ENCODE data around the gene TLE4. TPM values are rescaled to one million over a fixed set of nuclear protein-coding genes. Genes with fewer than 3 reads are reported as not detected.

TLE4 gene
- total and polyA plus RNA-seq, 8 donors, result 6.2 to 85.2 (median 22.0) TPM

- no peak for DNase-seq
- 70 to 94% (median 87%) methylated on average over 1 of the region's 1 CpG for WGBS, 5 donors
- no peaks in the 10 kb centered on the region for H3K36me3 ChIP-seq
- H3K9me3 ChIP-seq, result no peaks in the 10 kb centered on the region
- no peaks in the 10 kb centered on the region for H3K27me3 ChIP-seq
- H3K4me1 ChIP-seq, result peaks cover 0 to 20% (median 11%) of the 10 kb centered on the region in 4 donors
- no peak overlapping the region for H3K27ac ChIP-seq
- TF ChIP-seq CTCF (IDR thresholded peaks at IDR 0.05) (no peak), POLR2A (IDR thresholded peaks at IDR 0.05) (no peak), EP300 (IDR thresholded peaks at IDR 0.05) (no peak)
- no peak overlapping the region for H3K4me3 ChIP-seq
- intact Hi-C loops (cut with DNase I; ENCODE audit: low total_unique reads), result no loop called here
Measured at GRCh38 chr9:79694676-79695400, 123.1 kb downstream of the TLE4 start.

- no peak overlapping the region for H3K27ac ChIP-seq
- intact Hi-C loops (cut with DNase I; ENCODE audit: low total_unique reads), result no loop called here
Measured at GRCh38 chr9:79695531-79696175, 123.9 kb downstream of the TLE4 start.

GRCh38 chr9:79698967-79699366 lies 127.2 kb downstream of the TLE4 start:
- intact Hi-C loops (cut with DNase I; ENCODE audit: low total_unique reads), result no loop called here
- DNase-seq, result no peak
- no peaks in the 10 kb centered on the region for H3K36me3 ChIP-seq
- no peaks in the 10 kb centered on the region for H3K27me3 ChIP-seq
- H3K4me1 ChIP-seq, result peaks cover 0 to 17% (median 10%) of the 10 kb centered on the region in 4 donors
- H3K9me3 ChIP-seq, result no peaks in the 10 kb centered on the region
- no peak for TF ChIP-seq EP300 (IDR thresholded peaks at IDR 0.05)
- no peak for TF ChIP-seq POLR2A (IDR thresholded peaks at IDR 0.05)
- TF ChIP-seq POLR2AphosphoS5 (IDR thresholded peaks at IDR 0.05), result no peak
- no peak for TF ChIP-seq CTCF (IDR thresholded peaks at IDR 0.05)
- no peak overlapping the region for H3K4me3 ChIP-seq
- no peak overlapping the region for H3K27ac ChIP-seq
- 90 to 100% (median 93%) methylated on average over 2 of the region's 2 CpGs for WGBS, 5 donors

More at GRCh38 chr9:79695531-79696175, 123.9 kb downstream of the TLE4 start:
- H3K9me3 ChIP-seq, result no peaks in the 10 kb centered on the region
- H3K27me3 ChIP-seq, result no peaks in the 10 kb centered on the region
- H3K36me3 ChIP-seq, result no peaks in the 10 kb centered on the region
- no peak overlapping the region for H3K4me3 ChIP-seq
- no peak for TF ChIP-seq CTCF (IDR thresholded peaks at IDR 0.05)
- TF ChIP-seq POLR2A (IDR thresholded peaks at IDR 0.05), result no peak
- no peak for TF ChIP-seq POLR2AphosphoS5 (IDR thresholded peaks at IDR 0.05)
- TF ChIP-seq EP300 (IDR thresholded peaks at IDR 0.05), result no peak
- 81 to 90% (median 83%) methylated on average over 6 of the region's 6 CpGs for WGBS, 5 donors
- H3K4me1 ChIP-seq, result peaks cover 0 to 20% (median 11%) of the 10 kb centered on the region in 4 donors
- no peak for DNase-seq

- no peak for DNase-seq
- Histone ChIP-seq H3K27ac (no peak overlapping the region), H3K36me3 (peaks cover 0 to 1% (median under 1%) of the 10 kb centered on the region in 4 donors), H3K4me1 (peaks cover 0 to 14% (median 5%) of the 10 kb centered on the region in 4 donors), H3K4me3 (no peak overlapping the region), H3K27me3 (no peaks in the 10 kb centered on the region), H3K9me3 (no peaks in the 10 kb centered on the region)
- intact Hi-C loops (cut with DNase I; ENCODE audit: low total_unique reads), result no loop called here
- no peak for TF ChIP-seq POLR2AphosphoS5 (IDR thresholded peaks at IDR 0.05)
- no peak for TF ChIP-seq EP300 (IDR thresholded peaks at IDR 0.05)
- no peak for TF ChIP-seq CTCF (IDR thresholded peaks at IDR 0.05)
- TF ChIP-seq POLR2A (IDR thresholded peaks at IDR 0.05), result no peak
- WGBS, 5 donors, result 90 to 94% (median 92%) methylated on average over 6 of the region's 6 CpGs
Measured at GRCh38 chr9:79699479-79699878, 127.7 kb downstream of the TLE4 start.

All from stomach (tissue), 9 donors.